Gastroesophageal sphincter (tissue), 3 donors: ENCODE data around the gene SLC35F4.

ENCODE experiments used
- CTCF ChIP-seq, 4 experiments: fragments of 200-600 bp in 2 of 4; fragments of 450-650 bp in 2 of 4; sonication (generic) in 1 of 4; IDR thresholded peaks; one replicate each; pipeline ENCODE4 v1.5.1; 2017 to 2019; ENCODE audit warnings: antibody characterized with exemption in 4 of 4, mild to moderate bottlenecking in 2 of 4, moderate library complexity in 2 of 4
- POLR2A ChIP-seq, 2 donors: fragments of 450-650 bp; IDR thresholded peaks; one replicate each; pipeline ENCODE4 v1.6.1; 2017; ENCODE audit warnings: antibody characterized with exemption in 2 of 2, mild to moderate bottlenecking in 2 of 2, moderate library complexity in 1 of 2
- POLR2AphosphoS5 ChIP-seq: sonication (generic); formaldehyde crosslinking; IDR thresholded peaks from one replicate; pipeline ENCODE4 v1.6.1; 2017; ENCODE audit warnings: antibody characterized with exemption

GRCh38 chr14:57737598-57737997 lies 128.3 kb downstream of the SLC35F4 start:
- TF ChIP-seq CTCF (IDR thresholded peaks at IDR 0.05) (no peak), POLR2A (IDR thresholded peaks at IDR 0.05) (no peak), POLR2AphosphoS5 (no peak)
